Caco-2 (cell line): ENCODE results near the gene CCNL2. TPM values are rescaled to one million over a fixed set of nuclear protein-coding genes. Genes with fewer than 3 reads are reported as not detected.
A peak's percentile ranks its signal among the peaks of the same experiment; 100 is the strongest.

Experiments used
- BruUV-seq: library from RNA; stranded (reverse); fragments of 400-500 nt; replicated peaks from 2 replicates; lab custom pipeline; 2021; lab: Mats Ljungman, UMichigan
- CTCF ChIA-PET: fragments of 300-600 bp; sonication (Branson Sonifier 250); formaldehyde crosslinking; loops from one replicate; lab custom pipeline; 2022; ENCODE audit warnings: antibody characterized with exemption; lab: Charles Lee
- POLR2A ChIA-PET: fragments of 300-600 bp; sonication (Branson Sonifier 250); formaldehyde crosslinking; loops from one replicate; lab custom pipeline; 2022; ENCODE audit warnings: antibody characterized with exemption; lab: Charles Lee
- DNase-seq, 2 experiments: peaks; one replicate each; pipeline versions ENCODE4 v3.0.0 to v3.0.0-alpha.2; 2020 to 2022
- H3K27me3 ChIP-seq: replicated peaks from 2 replicates; pipeline ENCODE4 v1.6.0; 2011; ENCODE audit warnings: low read length; ENCODE audit not compliant: control insufficient read depth, insufficient read depth
- H3K36me3 ChIP-seq: 2 replicates; pipeline ENCODE4 v1.5.1; 2011; ENCODE audit warnings: low read length; ENCODE audit not compliant: control insufficient read depth, insufficient read depth
- H3K4me1 ChIP-seq: fragments of 250-450 bp; sonication (Bioruptor Pico); 2 replicates; pipeline ENCODE4 v1.5.1; 2020; ENCODE audit warnings: mild to moderate bottlenecking
- H3K4me3 ChIP-seq: 2 replicates; pipeline ENCODE4 v1.5.1; 2011; ENCODE audit warnings: low read depth, mild to moderate bottlenecking, control low read depth, low read length
- H3K9me3 ChIP-seq: fragments of 250-450 bp; sonication (Bioruptor Pico); 2 replicates; pipeline ENCODE4 v1.5.1; 2020; ENCODE audit warnings: mild to moderate bottlenecking, moderate library complexity
- H3K27ac Mint-ChIP-seq: one replicate; pipeline ENCODE4 v1.8.0; 2022; ENCODE audit warnings: mixed read lengths; ENCODE audit not compliant: unreplicated experiment
- H3K27me3 Mint-ChIP-seq: one replicate; pipeline ENCODE4 v1.8.0; 2022; ENCODE audit warnings: mixed read lengths; ENCODE audit not compliant: insufficient read depth, unreplicated experiment
- H3K36me3 Mint-ChIP-seq: one replicate; pipeline ENCODE4 v1.8.0; 2022; ENCODE audit warnings: mild to moderate bottlenecking, mixed read lengths; ENCODE audit not compliant: insufficient read depth, unreplicated experiment
- H3K4me1 Mint-ChIP-seq: one replicate; pipeline ENCODE4 v1.8.0; 2022; ENCODE audit warnings: low read depth, mixed read lengths; ENCODE audit not compliant: unreplicated experiment
- H3K4me3 Mint-ChIP-seq: one replicate; pipeline ENCODE4 v1.8.0; 2022; ENCODE audit warnings: mild to moderate bottlenecking, moderate library complexity, mixed read lengths; ENCODE audit not compliant: unreplicated experiment
- H3K9me3 Mint-ChIP-seq: one replicate; pipeline ENCODE4 v1.8.0; 2022; ENCODE audit warnings: mixed read lengths; ENCODE audit not compliant: unreplicated experiment
- CTCF ChIP-seq, 2 experiments: fragments of 200-600 bp in 1 of 2; IDR thresholded peaks; 1 replicate in 1 of 2; 2 replicates in 1 of 2; pipeline versions ENCODE4 v1.5.1 to v1.8.0; 2011 to 2022; ENCODE audit warnings: antibody characterized with exemption in 1 of 2, control low read depth in 1 of 2, inconsistent platforms in 1 of 2, low read depth in 1 of 2, low read length in 1 of 2, mild to moderate bottlenecking in 1 of 2, moderate library complexity in 1 of 2; ENCODE audit not compliant: insufficient read depth in 1 of 2, severe bottlenecking in 1 of 2, unreplicated experiment in 1 of 2
- intact Hi-C: fragments of 100-400 bp; cut with micrococcal nuclease; formaldehyde crosslinking; loops from one replicate; pipeline ENCODE4 v1.10.0; 2022; ENCODE audit not compliant: unreplicated experiment
- total RNA-seq: library from RNA; stranded (reverse); gene quantifications from 2 replicates; pipeline ENCODE4 v1.2.3, GENCODE V29; 2022

CCNL2 gene
- total RNA-seq, 1 experiment from 2014 or later: 147 TPM

GRCh38 chr1:1428174-1428573 is 29.0 kb upstream of the CCNL2 start:
- POLR2A ChIA-PET: no interaction called here
- peaks cover 45% of the 10 kb centered on the region for H3K4me1 ChIP-seq
- peak overlapping the region; percentile 45 for H3K27ac Mint-ChIP-seq
- no peaks in the 10 kb centered on the region for H3K9me3 ChIP-seq
- H3K27me3 ChIP-seq: no peaks in the 10 kb centered on the region
- no peaks in the 10 kb centered on the region for H3K36me3 ChIP-seq
- no peaks in the 10 kb centered on the region for H3K27me3 Mint-ChIP-seq
- no peaks in the 10 kb centered on the region for H3K9me3 Mint-ChIP-seq
- no peak overlapping the region for H3K4me3 ChIP-seq
- no TSS peak for BruUV-seq
- H3K36me3 Mint-ChIP-seq: no peaks in the 10 kb centered on the region
- DNase-seq: no peak
- CTCF ChIA-PET: no interaction called here
- no peak overlapping the region for H3K4me3 Mint-ChIP-seq
- H3K4me1 Mint-ChIP-seq: peaks cover 5% of the 10 kb centered on the region
- intact Hi-C loops: no loop called here
- TF ChIP-seq CTCF (IDR thresholded peaks at IDR 0.05; ENCODE audit: insufficient read depth in 1 of 2, low read depth in 1 of 2, low read length in 1 of 2, severe bottlenecking in 1 of 2, unreplicated experiment in 1 of 2): no peak

GRCh38 chr1:1427820-1428148 is 28.6 kb upstream of the CCNL2 start:
- H3K4me3 Mint-ChIP-seq: no peak overlapping the region

GRCh38 chr1:1427106-1427819 is 28.1 kb upstream of the CCNL2 start:
- ChIA-PET POLR2A (no interaction called here), CTCF (no interaction called here)
- Histone ChIP-seq H3K4me1 (peaks cover 45% of the 10 kb centered on the region), H3K9me3 (no peaks in the 10 kb centered on the region), H3K27me3 (no peaks in the 10 kb centered on the region), H3K36me3 (no peaks in the 10 kb centered on the region), H3K4me3 (no peak overlapping the region)
- DNase-seq: no peak
- intact Hi-C loops: no loop called here
- peaks cover 5% of the 10 kb centered on the region for H3K4me1 Mint-ChIP-seq
- no peaks in the 10 kb centered on the region for H3K27me3 Mint-ChIP-seq
- TF ChIP-seq CTCF (IDR thresholded peaks at IDR 0.05; ENCODE audit: insufficient read depth in 1 of 2, low read depth in 1 of 2, low read length in 1 of 2, severe bottlenecking in 1 of 2, unreplicated experiment in 1 of 2): no peak
- no peaks in the 10 kb centered on the region for H3K36me3 Mint-ChIP-seq
- BruUV-seq: no TSS peak
- no peak overlapping the region for H3K4me3 Mint-ChIP-seq
- H3K27ac Mint-ChIP-seq: no peak overlapping the region
- H3K9me3 Mint-ChIP-seq: no peaks in the 10 kb centered on the region

More at GRCh38 chr1:1427820-1428148, 28.6 kb upstream of the CCNL2 start:
- H3K36me3 Mint-ChIP-seq: no peaks in the 10 kb centered on the region
- H3K9me3 Mint-ChIP-seq: no peaks in the 10 kb centered on the region
- H3K36me3 ChIP-seq: no peaks in the 10 kb centered on the region
- no peak for DNase-seq
- POLR2A ChIA-PET: no interaction called here
- no peaks in the 10 kb centered on the region for H3K27me3 Mint-ChIP-seq
- H3K4me1 Mint-ChIP-seq: peaks cover 5% of the 10 kb centered on the region
- no TSS peak for BruUV-seq
- no peak for TF ChIP-seq CTCF (IDR thresholded peaks at IDR 0.05; ENCODE audit: insufficient read depth in 1 of 2, low read depth in 1 of 2, low read length in 1 of 2, severe bottlenecking in 1 of 2, unreplicated experiment in 1 of 2)
- H3K27me3 ChIP-seq: no peaks in the 10 kb centered on the region
- intact Hi-C loops: no loop called here
- H3K4me3 ChIP-seq: no peak overlapping the region
- peaks cover 45% of the 10 kb centered on the region for H3K4me1 ChIP-seq
- no peaks in the 10 kb centered on the region for H3K9me3 ChIP-seq
- no peak overlapping the region for H3K27ac Mint-ChIP-seq
- CTCF ChIA-PET: no interaction called here
